ENCODE results near the gene MREG.
A peak's percentile ranks its signal among the peaks of the same experiment; 100 is the strongest.
"Not testable (repeated sequence)": the region's sequence is repeated elsewhere in the genome, so short reads cannot be mapped to it uniquely, and the experiment has no call there.

The MREG gene

DNA sequence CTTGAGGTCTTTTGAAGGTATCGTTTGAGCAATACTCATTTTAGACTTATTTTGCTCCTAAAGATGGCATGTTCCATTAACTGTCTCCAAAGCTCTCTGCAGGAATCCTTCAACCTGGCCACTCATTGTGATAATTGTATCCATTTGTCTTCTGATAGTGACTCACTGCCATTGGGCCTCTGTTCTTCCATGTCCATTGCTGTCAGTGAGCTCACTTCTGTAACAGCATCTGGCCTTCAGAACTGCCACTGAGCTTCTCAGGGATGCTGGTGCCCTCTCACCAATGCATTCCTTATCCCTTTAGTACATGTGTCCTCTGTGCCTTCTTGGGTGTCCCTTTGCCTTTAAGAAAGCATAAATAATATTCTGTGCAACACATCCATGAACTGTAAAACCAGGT lies 71.6 kb downstream of the MREG start:
- DNase-seq: no peak
- no peak for TF ChIP-seq POLR2A (IDR thresholded peaks at IDR 0.05; ENCODE audit: low read length)
- TF ChIP-seq GATA1 (IDR thresholded peaks at IDR 0.05; ENCODE audit: low read depth, low read length): no peak

DNA sequence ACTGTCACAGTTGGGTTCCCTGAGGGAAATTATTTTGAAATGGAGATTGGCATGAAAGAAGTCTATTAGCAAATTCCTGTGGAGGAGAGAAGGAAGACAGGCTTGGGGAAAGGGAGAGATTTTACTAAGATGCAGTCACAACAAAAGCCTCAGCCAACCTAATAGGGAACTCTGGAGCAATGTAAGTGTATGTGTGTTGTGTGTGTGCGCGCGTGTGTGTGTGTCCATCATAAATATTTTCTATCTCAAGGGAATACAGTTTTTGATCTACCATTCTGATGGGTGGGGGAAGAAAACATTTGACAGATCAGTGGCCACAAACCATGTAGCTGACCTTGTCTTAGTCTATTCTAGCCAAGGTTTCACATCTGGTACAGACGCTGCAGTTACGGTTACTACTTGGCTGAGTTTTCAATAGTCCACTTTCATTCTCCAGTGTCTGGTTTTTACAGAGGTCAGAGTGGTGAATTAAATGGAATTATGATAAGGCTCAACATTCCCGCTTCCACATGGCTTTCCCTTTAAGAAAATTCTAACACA lies 72.6 kb downstream of the MREG start:
- DNase-seq: no peak
- TF ChIP-seq POLR2A (IDR thresholded peaks at IDR 0.05; ENCODE audit: low read length) (no peak), GATA1 (IDR thresholded peaks at IDR 0.05; ENCODE audit: low read depth, low read length) (no peak)

DNA sequence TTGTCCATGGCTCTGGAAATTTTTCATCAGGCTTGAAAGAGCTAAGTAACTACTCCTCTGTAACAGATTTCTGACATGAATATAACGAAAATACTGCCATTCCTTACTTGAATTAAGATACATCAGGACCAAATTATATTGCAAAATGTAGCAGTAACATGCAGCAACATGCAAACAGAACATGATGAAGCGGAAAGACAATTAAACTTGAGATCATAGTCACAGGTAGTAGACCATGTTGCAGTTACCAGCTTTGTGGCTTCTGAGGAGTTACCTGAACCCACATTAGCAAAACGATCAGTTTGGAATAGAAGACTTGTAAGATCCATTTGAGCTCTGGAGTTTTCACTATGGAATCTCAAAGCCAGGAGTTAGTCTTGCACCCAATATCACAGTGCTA lies 76.2 kb downstream of the MREG start:
- no peak for TF ChIP-seq POLR2A (IDR thresholded peaks at IDR 0.05; ENCODE audit: low read length)
- no peak for TF ChIP-seq GATA1 (IDR thresholded peaks at IDR 0.05; ENCODE audit: low read depth, low read length)
- no peak for DNase-seq

DNA sequence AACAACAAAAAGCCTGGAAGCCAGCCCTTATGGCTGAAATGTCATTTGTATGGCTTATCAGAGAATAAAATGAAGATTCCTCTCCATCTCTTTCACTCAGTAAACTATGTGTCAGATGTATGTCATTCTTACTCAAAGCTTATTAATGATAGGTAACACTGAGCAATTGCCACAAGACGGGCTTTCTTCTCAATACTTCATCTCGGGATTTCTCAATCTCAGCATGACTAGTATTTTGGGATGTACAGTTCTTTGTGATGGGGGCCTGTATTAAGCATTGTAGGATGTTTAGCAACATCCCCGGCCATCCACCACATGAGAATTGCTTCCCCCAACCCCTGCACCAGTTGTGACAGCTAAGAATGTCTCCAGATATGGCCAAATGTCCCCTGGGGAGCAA lies 80.2 kb downstream of the MREG start:
- DNase-seq: no peak
- TF ChIP-seq POLR2A (IDR thresholded peaks at IDR 0.05; ENCODE audit: low read length) (no peak), GATA1 (IDR thresholded peaks at IDR 0.05; ENCODE audit: low read depth, low read length) (no peak)

DNA sequence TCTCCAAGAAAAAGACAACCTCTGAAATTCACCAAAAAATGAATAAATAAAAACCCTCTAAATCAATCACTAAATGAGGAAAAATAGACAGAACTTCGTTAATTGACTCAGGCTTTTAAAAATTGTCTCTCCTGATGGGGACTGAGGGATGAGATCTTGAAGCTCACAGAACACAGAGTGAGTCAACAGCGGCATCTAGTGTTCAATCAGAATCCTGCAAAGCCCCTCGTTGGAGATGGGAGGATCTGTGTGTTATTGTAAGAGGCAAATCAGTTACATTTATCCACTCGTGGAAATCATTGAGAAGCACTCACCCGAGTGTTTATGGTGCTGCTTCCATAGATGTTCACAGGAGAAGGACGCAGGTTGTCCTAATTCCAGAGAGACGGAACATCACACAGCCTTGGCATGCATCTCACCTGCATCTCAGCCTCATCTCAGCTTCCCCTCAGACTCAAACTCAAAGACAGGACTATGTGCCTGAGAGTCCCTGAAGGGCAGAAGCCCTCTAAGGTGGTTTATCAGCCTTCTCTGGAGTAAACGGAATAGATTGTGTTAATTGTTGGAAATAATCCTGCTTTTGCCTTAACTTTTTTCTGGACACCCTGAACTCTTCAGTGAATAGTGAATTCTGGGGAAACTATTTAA lies 82.0 kb downstream of the MREG start:
- TF ChIP-seq POLR2A (IDR thresholded peaks at IDR 0.05; ENCODE audit: low read length) (no peak), GATA1 (IDR thresholded peaks at IDR 0.05; ENCODE audit: low read depth, low read length) (no peak)
- DNase-seq: peak; percentile 68 to 82

DNA sequence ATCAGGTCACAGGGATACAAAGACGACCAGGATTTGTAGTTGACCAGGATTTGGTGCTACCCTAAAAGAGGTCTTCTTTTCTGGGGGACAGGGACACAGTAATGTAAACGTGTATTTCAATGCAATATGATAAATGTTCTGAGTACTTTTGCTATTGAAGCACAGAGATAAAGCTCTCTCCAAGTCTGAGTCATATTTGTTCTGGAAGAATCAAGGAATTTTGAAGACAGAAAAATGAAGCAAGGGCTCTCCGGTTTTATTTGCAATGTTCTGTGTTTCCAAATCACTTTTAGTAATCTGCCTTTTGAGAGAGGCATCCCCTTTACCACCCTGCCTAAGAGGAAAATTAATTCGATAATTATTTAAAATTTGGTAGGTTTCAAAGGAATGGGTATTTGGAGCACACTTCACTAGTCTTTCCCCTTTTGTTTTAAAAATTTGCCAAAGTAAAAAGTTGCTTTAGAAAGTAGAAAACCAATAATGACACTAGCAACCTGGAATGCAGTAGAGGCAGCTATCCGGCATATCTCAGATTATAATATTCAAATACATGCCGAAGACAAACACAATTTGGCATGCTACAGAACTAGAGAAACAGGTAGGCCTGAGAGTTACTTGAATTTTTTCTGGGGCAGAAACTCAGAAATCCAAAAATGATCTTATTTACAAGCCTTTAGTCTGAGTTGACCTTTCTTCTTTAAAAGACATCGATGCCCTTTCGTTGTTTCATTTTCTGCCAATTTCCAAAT lies 82.7 kb downstream of the MREG start:
- no peak for TF ChIP-seq GATA1 (IDR thresholded peaks at IDR 0.05; ENCODE audit: low read depth, low read length)
- TF ChIP-seq POLR2A (IDR thresholded peaks at IDR 0.05; ENCODE audit: low read length): no peak
- DNase-seq: no peak

DNA sequence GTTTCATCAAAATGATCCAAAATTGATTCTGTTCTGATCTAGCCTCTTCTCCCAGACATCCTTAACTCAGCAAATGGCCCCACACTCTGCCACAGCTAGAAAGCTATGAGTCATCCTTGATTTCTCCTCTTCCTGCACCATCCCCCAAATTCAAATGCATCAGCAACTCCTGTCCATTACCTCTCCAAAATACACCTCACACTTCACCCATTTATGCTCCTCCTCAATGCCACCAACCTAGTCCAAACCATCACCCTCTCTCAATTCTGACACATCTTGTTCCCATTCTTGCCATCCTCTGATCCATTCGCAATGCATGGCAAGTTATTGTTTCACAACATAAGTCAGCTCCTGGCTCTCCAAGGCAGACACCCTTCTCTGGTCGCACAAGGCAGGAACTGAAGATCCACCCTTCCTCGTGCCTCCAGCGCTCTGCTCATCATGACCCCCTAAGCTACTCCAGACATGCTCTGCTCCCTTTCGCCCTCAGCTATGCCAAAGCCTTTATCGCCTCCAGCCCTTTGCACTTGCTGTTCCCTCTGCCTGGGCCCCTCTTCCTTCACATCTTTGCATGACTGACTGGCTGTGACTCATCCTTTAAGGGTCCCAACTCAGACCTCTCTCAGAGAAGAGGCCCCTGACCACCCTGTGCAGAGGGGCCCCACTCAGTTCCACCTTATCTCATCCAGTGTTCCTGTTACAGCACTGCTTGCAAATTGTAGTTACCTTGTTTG lies 83.6 kb downstream of the MREG start:
- DNase-seq: peak in 1 of 2 experiments; percentile 18

DNA sequence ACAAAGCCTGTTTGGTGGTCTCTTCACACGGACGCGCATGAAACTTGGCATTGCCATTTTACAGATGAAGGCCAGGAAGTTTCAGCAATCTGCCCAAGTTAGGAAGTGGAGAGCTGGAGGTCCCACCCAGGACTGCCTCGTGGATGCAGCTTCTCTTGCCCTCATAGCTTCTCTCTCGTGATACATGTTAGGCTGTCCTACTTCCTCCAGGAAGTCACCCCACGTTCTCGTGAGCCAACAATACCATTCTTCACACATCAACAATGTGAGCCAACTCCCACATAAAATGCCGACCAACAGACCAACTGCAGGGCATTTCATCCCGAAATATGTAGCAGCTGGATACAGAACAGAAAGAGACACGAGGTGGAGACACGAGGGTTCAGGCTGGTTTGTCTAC lies 85.3 kb downstream of the MREG start:
- DNase-seq: no peak
- TF ChIP-seq POLR2A (IDR thresholded peaks at IDR 0.05; ENCODE audit: low read length) (no peak), GATA1 (IDR thresholded peaks at IDR 0.05; ENCODE audit: low read depth, low read length) (no peak)

More for the DNA sequence above, 83.6 kb downstream of the MREG start:
- TF ChIP-seq GATA1 (IDR thresholded peaks at IDR 0.05; ENCODE audit: low read depth, low read length): no peak
- TF ChIP-seq POLR2A (IDR thresholded peaks at IDR 0.05; ENCODE audit: low read length): no peak

DNA sequence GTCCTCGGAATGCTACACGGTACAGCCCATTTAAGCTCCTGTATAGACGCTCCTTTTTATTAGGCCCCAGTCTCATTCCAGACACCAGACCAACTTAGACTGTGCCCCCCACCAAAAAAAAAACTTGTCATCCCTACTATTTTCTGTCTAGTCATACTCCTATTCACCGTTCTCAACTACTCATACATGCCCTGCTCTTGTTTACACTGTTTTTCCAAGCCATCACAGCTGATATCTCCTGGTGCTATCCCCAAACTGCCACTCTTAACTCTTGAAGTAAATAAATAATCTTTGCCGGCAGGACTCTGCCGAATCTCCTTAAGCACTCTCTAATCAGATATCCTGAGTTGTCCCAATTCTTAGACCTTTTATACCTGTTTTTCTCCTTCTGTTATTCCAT lies 86.4 kb downstream of the MREG start:
- DNase-seq: not testable (repeated sequence)

DNA sequence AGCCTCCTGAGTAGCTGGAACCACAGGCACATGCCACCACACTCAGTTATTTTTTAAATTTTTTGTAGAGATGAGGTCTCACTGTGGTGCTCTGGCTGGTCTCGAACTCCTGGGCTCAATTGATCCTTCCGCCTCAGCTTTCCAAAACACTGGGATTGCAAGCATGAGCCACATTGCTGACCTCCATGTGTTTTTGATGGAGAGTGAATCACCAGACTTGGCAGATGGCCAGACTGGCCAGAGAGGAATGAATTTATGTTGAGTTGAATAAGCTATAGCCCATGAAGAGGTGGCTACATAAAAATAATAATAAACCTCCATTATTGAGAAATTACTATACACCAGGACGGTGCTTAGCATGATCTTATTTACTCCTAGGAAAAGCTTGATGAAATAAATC lies 91.5 kb downstream of the MREG start:
- peak; percentile 5 to 17 for DNase-seq
- no peak for TF ChIP-seq POLR2A (IDR thresholded peaks at IDR 0.05; ENCODE audit: low read length)
- TF ChIP-seq GATA1 (IDR thresholded peaks at IDR 0.05; ENCODE audit: low read depth, low read length): no peak

DNA sequence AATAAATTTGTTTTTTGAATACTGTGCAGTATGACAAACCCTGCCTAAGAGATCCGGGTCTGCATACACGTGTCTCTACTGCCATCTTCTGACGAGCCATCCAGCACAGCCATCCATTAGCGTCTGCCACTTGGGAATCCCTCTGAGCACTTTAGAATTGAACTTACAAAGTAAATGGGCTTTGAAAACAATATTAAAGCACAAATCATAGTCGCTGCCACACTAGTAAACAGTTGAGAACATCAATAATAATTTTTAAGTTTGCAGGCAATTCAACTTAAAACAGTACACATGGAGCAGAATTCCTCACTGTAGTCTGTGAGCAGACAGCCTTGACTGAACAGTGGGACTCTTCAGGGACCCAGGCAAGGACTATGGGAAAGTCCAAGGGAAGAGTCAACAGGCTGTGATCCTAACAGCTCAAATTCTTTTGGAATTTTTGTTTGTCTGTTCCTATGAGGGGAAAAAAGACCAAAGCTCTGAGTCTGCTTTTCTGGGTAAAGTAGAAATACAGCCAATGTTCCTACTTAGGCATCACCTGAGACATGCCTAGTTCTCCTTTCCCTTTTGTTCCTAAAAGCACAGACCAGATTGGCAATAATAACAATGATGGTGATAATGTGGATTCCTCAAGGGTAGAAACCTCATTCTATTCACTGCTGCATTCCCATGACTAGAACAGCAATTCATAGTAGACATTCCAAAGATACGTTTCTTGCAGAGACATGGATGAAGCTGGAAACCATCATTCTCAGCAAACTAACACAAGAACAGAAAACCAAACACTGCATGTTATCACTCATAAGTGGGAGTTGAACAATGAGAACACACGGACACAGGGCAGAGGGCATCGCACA lies 92.9 kb downstream of the MREG start:
- peak; percentile 67 to 81 for DNase-seq
- TF ChIP-seq GATA1 (IDR thresholded peaks at IDR 0.05; ENCODE audit: low read depth, low read length) (no peak), POLR2A (IDR thresholded peaks at IDR 0.05; ENCODE audit: low read length) (no peak)

DNA sequence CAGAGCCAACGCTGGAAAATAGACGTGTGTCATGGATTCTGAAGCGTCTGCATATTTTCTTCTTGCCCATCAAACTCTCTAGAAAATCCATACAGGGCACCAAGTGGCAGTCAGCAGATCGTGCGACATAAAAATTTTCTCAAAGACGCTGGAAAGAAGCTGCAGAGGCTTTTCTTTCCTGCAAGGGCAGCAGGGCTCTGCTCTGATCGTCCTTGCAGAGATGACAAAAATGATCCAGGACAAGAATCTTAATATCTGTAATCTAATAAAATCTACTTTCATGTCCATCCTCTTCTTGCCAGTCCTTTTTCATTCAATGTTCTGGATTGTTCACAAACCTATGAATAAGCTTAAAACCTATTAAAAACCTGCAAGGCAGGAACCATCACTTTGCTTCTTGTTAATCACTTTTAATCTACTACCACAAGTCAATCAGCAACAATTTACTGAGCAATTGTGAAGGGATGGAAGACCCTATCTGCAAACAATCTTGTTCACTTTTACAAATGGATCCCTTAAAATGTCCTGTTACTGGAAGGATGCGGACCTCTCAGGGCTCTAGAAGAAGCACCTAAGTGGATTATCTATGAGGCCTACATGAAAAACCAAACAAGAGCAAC lies 93.6 kb downstream of the MREG start:
- TF ChIP-seq POLR2A (IDR thresholded peaks at IDR 0.05; ENCODE audit: low read length) (no peak), GATA1 (IDR thresholded peaks at IDR 0.05; ENCODE audit: low read depth, low read length) (no peak)
- DNase-seq: no peak
